NOMO-1 treated with dmso at 0.1 percent for 144 hours (cell line): ENCODE results near the gene RBKS.

Experiments used
- DNase-seq: peaks from one replicate; lab custom pipeline; 2025; ENCODE audit not compliant: unreplicated experiment; lab: John Stamatoyannopoulos, UW

Gene RBKS

GRCh38 chr2:27738349-27739057 lies 151.7 kb downstream of the RBKS start:
- no peak for DNase-seq

- DNase-seq: no peak
Measured at GRCh38 chr2:27737676-27738348, 152.4 kb downstream of the RBKS start.

- DNase-seq: no peak
Measured at GRCh38 chr2:27736890-27737204, 153.3 kb downstream of the RBKS start.

- no peak for DNase-seq
Measured at GRCh38 chr2:27736031-27736889, 153.9 kb downstream of the RBKS start.

- no peak for DNase-seq
Measured at GRCh38 chr2:27735263-27735904, 154.8 kb downstream of the RBKS start.

- no peak for DNase-seq
Measured at GRCh38 chr2:27734305-27734704, 155.9 kb downstream of the RBKS start.
